Fibroblast of the aortic adventitia (primary cell): Measurements from ENCODE around the gene GOT1. TPM values are rescaled to one million over a fixed set of nuclear protein-coding genes. Genes with fewer than 3 reads are reported as not detected.
A peak's percentile ranks its signal among the peaks of the same experiment; 100 is the strongest.

Experiments
- DNase-seq: peaks from one replicate; pipeline ENCODE4 v3.0.0-alpha.2; 2010; ENCODE audit warnings: low read depth
- H3K4me3 ChIP-seq: 2 replicates; pipeline ENCODE4 v1.5.1; 2011; ENCODE audit warnings: low read depth, mild to moderate bottlenecking, control low read depth, low read length, moderate library complexity
- CTCF ChIP-seq: IDR thresholded peaks from 2 replicates; pipeline ENCODE4 v1.5.1; 2011; ENCODE audit warnings: mild to moderate bottlenecking, low read length, control low read depth, inconsistent platforms; ENCODE audit not compliant: insufficient read depth
- total RNA-seq: library from RNA; depleted of rRNA; stranded (reverse); fragments of >200 nt; gene quantifications from 2 replicates; pipeline ENCODE4 v1.2.3, GENCODE V29; 2012; ENCODE audit warnings: low replicate concordance

The GOT1 gene
- total RNA-seq, 1 donor = 33.7 TPM

DNA sequence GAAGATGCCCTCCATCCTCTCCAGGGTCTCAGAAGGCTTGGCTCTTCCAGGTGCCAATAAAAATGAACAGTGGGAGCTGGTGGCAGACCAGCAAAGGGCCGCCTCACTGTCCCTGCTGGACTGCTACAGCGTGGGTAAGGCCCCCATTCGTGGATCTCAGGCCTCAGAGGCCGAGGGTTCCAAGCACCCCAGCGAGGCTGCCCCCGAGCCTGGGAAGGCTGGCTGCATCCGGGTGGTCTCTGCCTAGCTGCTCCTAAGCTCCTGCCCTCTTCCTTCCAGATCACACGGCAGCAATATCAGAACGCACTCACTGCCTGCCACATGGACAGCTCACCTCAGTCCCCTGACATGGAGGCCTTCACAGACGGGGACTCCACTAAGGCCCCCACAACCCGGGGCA, 42.9 kb downstream of the GOT1 start:
- no peak for DNase-seq
- no peak for TF ChIP-seq CTCF
- H3K4me3 ChIP-seq = no peak overlapping the region

DNA sequence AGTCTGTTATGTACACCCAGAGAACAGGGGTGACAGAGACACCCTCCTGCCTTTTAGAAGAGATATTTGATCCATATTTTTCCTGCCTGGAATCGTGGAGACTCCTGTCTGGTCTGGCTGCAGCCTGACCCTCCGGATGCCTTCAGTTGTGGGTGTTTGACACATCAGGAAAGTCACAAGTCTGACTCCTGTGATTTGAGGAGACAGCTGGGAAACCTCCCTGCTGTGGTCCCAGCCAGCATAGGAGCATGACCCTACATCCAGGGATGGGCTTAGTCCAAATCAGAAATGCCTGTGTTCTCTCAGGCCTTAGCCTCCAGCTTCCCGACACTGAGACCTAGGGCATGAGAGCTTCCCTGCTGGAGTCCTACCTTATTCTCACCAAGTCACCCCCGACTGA, 43.4 kb downstream of the GOT1 start:
- DNase-seq = no peak
- H3K4me3 ChIP-seq = no peak overlapping the region
- no peak for TF ChIP-seq CTCF

DNA sequence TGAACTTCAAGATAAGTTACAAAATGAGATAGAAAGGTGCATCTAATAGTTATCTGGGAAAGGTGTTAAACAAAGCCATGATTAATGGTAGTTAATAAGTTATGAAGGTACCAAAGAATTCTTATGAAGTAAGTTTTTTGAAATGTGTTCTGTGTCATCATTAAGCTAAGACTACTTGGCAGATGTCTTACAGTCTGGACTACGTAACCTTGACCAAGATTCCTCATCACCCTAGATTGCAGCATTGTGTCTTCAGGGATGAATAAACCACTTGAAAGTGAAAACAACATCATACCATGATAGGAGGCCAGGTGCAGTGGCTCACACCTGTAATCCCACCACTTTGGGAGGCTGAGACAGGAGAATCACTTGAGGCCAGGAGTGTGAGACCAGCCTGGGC, 48.2 kb downstream of the GOT1 start:
- H3K4me3 ChIP-seq = no peak overlapping the region
- DNase-seq = no peak
- no peak for TF ChIP-seq CTCF

- H3K4me3 ChIP-seq = no peak overlapping the region
- DNase-seq = no peak
- TF ChIP-seq CTCF = no peak
Observed at GRCh38 chr10:99375426-99375825, 55.0 kb downstream of the GOT1 start.

DNA sequence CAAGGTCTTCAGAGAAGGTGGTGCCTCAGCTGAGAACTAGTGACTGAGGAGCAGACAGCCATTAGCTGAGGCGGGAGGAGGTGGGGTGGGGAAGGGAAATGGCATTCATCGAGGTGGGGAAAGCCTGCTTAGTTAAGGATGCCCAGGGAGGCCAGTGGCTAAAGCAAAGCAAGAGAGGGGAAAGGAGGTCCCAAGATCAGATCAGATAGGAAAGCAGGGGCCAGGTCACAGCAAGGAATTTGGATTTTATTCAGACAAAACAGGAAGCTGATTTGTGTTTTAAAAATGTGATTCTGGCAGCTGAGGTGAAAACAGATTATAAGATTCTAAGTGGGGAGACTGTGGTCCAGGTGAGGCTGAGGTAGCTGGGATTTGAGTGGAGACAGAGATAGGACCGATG, 55.5 kb downstream of the GOT1 start:
- no peak for DNase-seq
- TF ChIP-seq CTCF = no peak
- H3K4me3 ChIP-seq = no peak overlapping the region

DNA sequence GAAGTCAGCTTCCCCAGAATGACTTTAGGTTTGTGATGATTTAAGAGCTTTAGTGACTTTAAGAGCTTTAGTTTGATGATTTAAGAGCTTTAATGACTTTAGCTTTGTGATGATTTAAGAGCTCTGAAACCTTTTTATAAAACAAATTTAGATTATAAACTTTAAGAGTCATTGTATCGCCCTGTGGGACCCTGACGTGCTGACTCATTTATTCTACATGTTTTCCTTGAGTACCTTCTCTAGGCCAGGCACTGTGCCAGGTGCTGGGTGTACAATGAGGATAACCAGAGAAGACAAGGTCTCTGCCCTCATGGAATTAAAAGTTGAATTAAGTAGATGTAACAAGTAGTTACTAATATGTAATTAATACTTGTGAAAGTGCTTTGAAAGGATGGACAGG, 55.9 kb downstream of the GOT1 start:
- TF ChIP-seq CTCF = no peak
- no peak for DNase-seq
- H3K4me3 ChIP-seq = no peak overlapping the region

- TF ChIP-seq CTCF = no peak
- H3K4me3 ChIP-seq = no peak overlapping the region
- peak; percentile 48 for DNase-seq
Observed at GRCh38 chr10:99372546-99373271, 57.7 kb downstream of the GOT1 start.
